ENCODE results near the gene SELE. TPM values are rescaled to one million over a fixed set of nuclear protein-coding genes. Genes with fewer than 3 reads are reported as not detected.

Gene SELE
- total and polyA plus RNA-seq, 2 of the 8 experiments (the other 6 are each of a cell fraction or from before 2014, with no cell fraction given), result not detected

DNA sequence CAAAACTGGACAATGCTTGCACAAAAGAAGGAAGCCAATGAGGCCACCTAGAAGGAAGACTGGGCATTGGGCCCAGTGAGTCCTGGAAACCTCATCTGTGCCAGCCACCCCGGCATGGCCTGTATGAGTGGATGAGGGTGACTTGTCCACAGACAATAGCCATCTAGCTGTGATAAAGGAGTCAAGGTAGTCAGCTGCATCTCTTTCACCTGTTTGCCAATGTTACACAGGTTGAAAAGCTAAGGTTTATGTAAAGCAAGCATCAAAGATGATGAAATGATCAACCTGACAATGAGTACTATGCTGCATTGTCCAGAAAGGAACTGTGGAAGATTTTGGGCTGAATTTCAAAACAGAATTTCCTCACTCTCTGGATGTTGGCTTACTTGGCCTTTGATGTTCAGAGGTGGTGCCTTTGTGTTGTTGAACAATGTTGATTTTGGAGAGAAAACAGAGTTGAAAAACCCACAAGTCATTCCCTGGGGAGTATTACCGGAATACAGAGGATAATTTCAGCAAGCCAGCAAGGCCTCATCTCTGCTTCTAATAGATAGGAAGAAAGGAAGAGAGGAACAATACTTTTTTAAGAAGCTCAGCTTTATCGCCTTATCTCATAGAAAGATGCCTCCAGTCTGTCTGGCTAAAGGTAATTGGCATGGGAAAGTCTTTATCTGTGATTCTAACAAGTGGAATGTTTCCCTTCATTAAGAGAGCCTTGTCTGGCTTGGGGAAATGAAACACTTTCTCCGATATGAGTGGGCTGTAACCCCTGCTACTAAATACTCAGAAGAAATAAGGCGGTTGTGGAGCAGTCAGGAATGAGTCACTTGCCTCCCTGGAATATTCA lies 11.4 kb upstream of the SELE start:
- H2BK15ac ChIP-seq (ENCODE audit: low read length), result no peak overlapping the region
- no peaks in the 10 kb centered on the region for H3K9me3 ChIP-seq (ENCODE audit: insufficient read depth in 2 of 2, low read depth in 1 of 2, low read length in 1 of 2)
- H2BK5ac ChIP-seq (ENCODE audit: low read depth, low read length), result no peak overlapping the region
- H3K4me1 ChIP-seq (replicated peaks in 1 of 4; ENCODE audit: control insufficient read depth in 3 of 4, insufficient read depth in 4 of 4, low read length in 3 of 4), result peaks cover 0 to 6% (median 2%) of the 10 kb centered on the region in 4 experiments; a peak in 3 of 7 replicates
- H3K23ac ChIP-seq (ENCODE audit: insufficient read length), result no peak overlapping the region
- no peak overlapping the region for H4K91ac ChIP-seq (replicated peaks; ENCODE audit: insufficient read length, low read length)
- no peaks in the 10 kb centered on the region for H4K20me1 ChIP-seq (replicated peaks in 1 of 2; ENCODE audit: control insufficient read depth in 1 of 2, insufficient read depth in 2 of 2, low read length in 2 of 2)
- H2BK12ac ChIP-seq (ENCODE audit: low read depth, low read length), result no peak overlapping the region
- no peaks in the 10 kb centered on the region for H3K79me2 ChIP-seq (ENCODE audit: control insufficient read depth in 1 of 2, insufficient read depth in 2 of 2, low read length in 2 of 2)
- no peaks in the 10 kb centered on the region for H3K23me2 ChIP-seq (ENCODE audit: low read depth, low read length)
- CTCF ChIA-PET (ENCODE audit: partially characterized antibody), result interaction anchor here (1.4 kb wide), 1 partner anchor 55 kb away, joined by 3 read pairs; no protein-coding TSS in a partner anchor
- H3K14ac ChIP-seq (ENCODE audit: insufficient read length), result no peak overlapping the region
- H3K27me3 ChIP-seq (replicated peaks in 1 of 4; ENCODE audit: control insufficient read depth in 3 of 4, extremely low read depth in 1 of 4, insufficient read depth in 3 of 4, low read length in 3 of 4), result no peaks in the 10 kb centered on the region
- 75% methylated on average over 5 of the region's 5 CpGs; no CpG with 5 or more reads in 1 of the 2 experiments for WGBS, 2 experiments (ENCODE audit: extremely low coverage in 1 of 2, insufficient coverage in 1 of 2, insufficient read length in 1 of 2, insufficient replicate concordance in 2 of 2, low coverage in 1 of 2, low lambda C conversion rate in 2 of 2, missing lambda C conversion rate in 1 of 2)
- no peak overlapping the region for H2AFZ ChIP-seq (ENCODE audit: low read length)
- FAIRE-seq, result no peak
- no peak overlapping the region for H4K8ac ChIP-seq (ENCODE audit: extremely low read depth, insufficient read depth, low read length)
- H4K5ac ChIP-seq (ENCODE audit: insufficient read length, low read depth, low read length), result no peak overlapping the region
- no peak for DNase-seq (ENCODE audit: low read depth in 1 of 2, low spot score in 2 of 2)
- POLR2A ChIA-PET (ENCODE audit: partially characterized antibody), result no interaction called here
- no peak overlapping the region for H3K27ac ChIP-seq (ENCODE audit: low read depth, low read length)
- peak overlapping the region in 1 of 4 experiments; percentile 12; a peak in 1 of 7 replicates for H3K9ac ChIP-seq (replicated peaks in 1 of 4; ENCODE audit: extremely low read depth in 1 of 4, low read depth in 3 of 4, low read length in 3 of 4)
- no peak overlapping the region for H2BK120ac ChIP-seq (replicated peaks; ENCODE audit: low read depth, low read length)
- no peak overlapping the region for H3K18ac ChIP-seq (ENCODE audit: extremely low read depth, low read length)
- no peak overlapping the region for H3K4me2 ChIP-seq (ENCODE audit: insufficient read depth in 1 of 2, low read depth in 2 of 2, low read length in 2 of 2)
- TF ChIP-seq YY1 (IDR thresholded peaks at IDR 0.05; ENCODE audit: low read depth, low read length) (no peak), BCL11A (IDR thresholded peaks at IDR 0.05; ENCODE audit: low read depth in 2 of 2, low read length in 2 of 2) (no peak), USF2 (IDR thresholded peaks at IDR 0.05; ENCODE audit: low read length) (no peak)
- no peak overlapping the region for H3K56ac ChIP-seq (replicated peaks; ENCODE audit: insufficient read length, low read depth, low read length)
- no peaks in the 10 kb centered on the region for H3K79me1 ChIP-seq (ENCODE audit: low read depth, low read length)
- no peak overlapping the region for H2AK5ac ChIP-seq (ENCODE audit: low read depth, low read length)
- H3K4ac ChIP-seq (replicated peaks; ENCODE audit: insufficient read length, low read depth, low read length), result no peak overlapping the region
- no peaks in the 10 kb centered on the region for H3K36me3 ChIP-seq (ENCODE audit: control insufficient read depth in 2 of 4, insufficient read depth in 4 of 4, low read length in 3 of 4)
- no peak overlapping the region for H2BK20ac ChIP-seq (ENCODE audit: low read length)
- H3K4me3 ChIP-seq (ENCODE audit: extremely low read depth in 1 of 4, insufficient read depth in 2 of 4, low read depth in 3 of 4, low read length in 4 of 4), result no peak overlapping the region
